GM18499 (cell line): ENCODE results near the gene PARP9.
"Not testable (repeated sequence)": the region's sequence is repeated elsewhere in the genome, so short reads cannot be mapped to it uniquely, and the experiment has no call there.

Experiments used
- ATAC-seq: cut with Tn5 transposase; IDR thresholded peaks from one replicate; pipeline ENCODE4 v1.9.1; 2021; ENCODE audit warnings: moderate number of reproducible peaks; ENCODE audit not compliant: insufficient read depth, unreplicated experiment

The PARP9 gene

DNA sequence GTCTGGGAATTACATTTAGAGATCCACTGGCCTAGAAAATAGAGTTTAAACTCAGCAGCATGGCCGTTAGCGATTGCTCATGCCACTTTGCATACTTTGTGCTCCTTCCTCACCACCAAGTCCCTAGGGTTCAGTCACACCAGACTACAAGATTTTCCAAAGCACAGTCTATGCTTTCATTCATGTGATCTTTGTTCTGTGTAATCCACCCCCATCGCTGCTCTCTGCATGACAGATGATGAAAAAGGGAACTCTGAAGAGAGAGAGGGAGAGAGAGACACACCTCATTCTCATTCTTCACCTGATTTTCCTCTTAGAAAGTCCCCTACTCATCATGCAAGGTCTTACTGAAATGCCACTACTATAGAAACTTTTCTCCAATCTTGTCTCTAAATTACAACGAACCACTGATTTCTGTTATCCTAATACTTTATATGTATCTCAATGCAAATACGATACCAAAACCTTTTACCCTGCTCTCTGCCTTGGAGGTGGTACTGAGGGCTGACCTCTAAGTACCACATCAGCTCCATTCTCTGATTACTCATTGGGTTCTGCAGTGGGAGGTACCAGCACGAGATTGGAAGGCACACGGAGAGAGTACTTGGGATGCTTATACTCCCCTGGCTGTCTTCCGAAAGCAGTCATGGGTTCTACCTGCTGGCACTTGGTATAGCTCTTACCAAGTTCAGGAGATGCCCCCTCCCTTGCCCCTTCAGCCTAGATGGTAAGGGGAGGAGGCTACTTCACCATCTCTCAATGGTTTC, 12.3 kb upstream of the PARP9 start:
- peak; percentile 67 for ATAC-seq

DNA sequence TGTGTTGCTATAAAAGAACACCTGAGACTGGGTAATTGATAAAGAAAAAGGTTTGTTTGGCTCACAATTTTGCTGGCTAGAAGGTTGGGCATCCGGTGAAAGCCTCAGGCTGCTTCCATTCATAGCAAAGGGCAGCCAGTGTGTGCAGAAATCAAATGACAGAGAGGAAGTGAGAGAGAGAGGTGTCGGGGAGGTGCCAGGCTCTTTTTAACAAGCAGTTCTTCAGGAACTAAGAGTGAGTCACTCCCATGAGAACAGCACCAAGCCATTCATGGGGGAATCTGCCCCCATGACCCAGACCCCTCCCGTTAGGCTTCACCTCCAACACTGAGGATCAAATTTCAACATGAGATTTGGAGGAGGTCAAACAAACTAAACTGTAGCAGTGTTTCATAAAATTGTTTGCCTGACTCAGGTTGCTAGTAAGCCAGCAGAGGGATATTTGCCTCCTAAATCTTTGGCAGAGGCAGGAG, 8.9 kb upstream of the PARP9 start:
- no peak for ATAC-seq

DNA sequence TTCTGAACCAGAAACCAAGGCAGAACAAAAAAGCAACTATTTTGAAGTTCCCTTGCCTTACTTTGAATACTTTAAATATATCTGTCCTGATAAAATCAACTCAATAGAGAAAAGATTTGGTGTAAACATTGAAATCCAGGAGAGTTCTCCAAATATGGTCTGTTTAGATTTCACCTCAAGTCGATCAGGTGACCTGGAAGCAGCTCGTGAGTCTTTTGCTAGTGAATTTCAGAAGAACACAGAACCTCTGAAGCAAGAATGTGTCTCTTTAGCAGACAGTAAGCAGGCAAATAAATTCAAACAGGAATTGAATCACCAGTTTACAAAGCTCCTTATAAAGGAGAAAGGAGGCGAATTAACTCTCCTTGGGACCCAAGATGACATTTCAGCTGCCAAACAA, 4.7 kb upstream of the PARP9 start:
- no peak for ATAC-seq

DNA sequence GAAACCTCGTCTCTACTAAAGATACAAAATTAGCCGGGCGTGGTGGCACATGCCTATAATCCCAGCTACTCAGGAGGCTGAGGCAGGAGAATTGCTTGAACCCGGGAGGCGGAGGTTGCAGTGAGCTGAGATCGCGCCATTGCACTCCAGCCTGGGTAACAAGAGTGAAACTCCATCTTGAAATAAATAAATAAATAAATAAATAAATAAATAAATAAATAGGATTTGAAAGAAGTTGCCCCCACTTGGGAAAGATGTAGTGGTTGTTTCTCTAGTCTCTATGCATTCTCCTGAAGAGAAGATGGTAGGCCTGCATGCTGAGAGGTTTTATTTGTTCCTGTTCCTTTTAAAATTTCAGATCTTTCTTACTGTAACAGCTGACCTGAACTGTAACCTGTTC, 4.0 kb upstream of the PARP9 start:
- not testable (repeated sequence) for ATAC-seq

DNA sequence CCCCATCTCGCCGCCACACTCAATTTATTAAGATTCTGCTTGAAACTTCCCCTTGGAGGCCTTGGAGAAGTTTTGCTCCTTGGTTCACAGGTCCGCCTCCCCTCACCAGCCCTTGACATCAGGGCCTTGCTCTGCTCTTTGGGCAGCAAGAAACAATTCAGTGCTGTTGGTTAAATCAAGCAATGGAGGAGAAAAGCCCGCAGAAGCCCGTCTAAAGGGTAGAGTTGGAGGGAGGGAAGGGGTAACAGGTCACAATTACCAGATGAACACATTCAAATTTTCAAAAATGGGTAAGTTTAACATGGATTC, 429 bp downstream of the PARP9 start:
- ATAC-seq: no peak

DNA sequence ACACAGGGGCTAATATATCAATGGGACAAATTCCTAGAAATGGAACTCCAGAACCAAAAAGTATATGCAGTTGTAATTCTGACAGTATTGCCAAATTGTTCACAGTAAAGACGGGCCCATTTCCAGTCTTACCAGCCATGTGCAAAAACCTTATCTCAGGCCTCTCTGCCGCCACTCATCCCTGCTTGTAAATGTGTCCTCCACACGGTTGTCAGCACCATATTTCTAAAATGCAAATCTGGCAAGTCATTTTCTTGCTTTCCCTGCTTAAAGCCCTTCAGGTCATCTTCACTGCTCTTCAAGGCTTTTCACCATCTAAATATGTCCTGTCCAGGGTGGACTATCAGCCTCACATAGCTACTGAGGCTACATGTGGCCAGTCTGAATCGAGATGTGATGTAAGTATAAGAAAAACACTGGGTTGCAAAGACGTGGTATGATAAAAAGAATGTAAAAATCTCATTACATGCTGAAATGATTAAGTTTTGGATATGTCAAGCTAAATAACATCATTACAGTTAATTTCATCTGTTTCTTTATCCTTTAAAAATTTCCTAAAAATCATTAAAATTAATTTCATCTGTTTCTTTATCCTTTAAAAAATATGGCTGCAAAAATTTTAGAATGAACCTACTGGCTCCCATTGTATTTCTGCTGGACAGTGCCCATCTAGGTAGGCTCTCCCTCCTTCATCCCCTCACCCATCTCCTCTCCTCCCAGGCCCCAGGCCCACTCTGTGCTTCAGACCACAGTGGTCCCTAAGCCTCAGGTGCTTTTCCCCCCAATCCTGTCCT, 980 bp downstream of the PARP9 start:
- ATAC-seq: no peak

DNA sequence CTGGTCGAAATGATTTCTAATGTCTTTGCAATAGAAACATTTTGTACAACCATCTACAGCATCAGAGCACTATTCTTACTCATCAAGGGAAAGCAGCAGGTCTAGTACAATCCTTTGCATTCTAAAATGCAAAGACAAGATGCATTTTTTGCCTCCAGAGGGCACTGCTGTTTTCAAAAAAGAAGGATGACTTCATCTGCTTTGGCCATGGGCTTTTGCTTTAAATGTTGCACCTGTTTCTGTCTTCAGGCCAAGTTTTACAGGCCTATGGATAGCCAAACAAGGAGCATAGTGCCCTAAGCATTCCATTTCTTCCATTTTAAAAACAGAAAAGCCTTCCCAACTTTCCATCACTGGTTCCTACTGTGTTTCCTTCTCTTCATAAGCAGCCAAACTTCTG, 3.4 kb downstream of the PARP9 start:
- ATAC-seq: no peak

DNA sequence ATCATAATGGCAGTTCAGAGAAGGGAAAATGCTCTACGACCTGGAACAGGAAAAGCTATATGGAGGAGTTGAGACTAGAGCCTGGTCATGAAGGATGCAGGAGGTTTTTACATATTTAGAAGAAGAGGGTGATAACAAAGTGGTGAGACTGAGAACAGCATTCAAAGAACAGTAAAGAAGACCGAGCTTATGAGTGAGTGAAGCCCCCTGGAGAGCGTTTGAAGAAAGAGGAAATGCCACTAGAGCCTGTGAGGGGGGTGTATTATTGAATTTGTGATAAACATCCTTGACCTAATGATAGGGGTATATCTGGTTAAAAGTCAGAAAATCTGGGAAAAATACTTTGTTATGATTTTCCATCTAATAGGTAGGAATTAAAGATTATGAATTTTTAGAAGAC, 4.2 kb downstream of the PARP9 start:
- no peak for ATAC-seq

DNA sequence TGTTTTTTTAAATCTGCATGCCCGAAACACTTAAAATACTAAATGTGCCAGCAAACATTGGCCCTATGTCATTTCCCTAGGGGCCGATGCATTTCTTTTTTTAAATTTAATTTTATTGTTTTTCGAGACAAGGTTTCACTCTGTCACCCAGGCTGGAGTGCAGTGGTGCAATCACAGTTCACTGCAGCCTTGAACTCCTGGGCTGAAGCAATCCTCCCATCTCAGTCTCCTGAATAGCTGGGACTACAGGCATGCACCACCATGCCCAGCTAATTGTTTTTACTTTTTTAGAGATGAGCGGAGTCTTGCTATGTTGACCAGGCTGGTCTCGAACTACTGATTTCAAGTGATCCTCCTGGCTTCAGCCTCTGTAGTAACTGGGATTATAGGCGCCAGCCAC, 5.5 kb downstream of the PARP9 start:
- no peak for ATAC-seq

DNA sequence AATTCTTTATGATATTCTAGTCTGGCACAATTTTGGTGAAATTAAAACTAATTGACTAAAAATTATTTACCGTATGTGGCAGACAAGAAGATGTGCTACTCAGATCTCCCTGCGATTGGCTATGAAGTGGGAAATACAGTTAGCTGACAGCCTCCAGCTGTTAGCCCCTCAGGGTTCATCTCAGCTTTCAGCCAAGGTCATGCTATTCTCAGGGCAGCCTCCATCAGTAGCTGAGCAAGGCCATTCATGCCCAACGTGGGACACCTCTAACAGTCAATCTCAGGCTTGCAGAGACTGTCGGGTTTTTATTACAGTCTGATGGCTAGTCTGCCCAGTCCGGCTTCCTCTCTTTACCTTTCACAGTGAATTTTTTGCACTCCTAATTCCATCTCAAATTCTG, 6.7 kb downstream of the PARP9 start:
- no peak for ATAC-seq

DNA sequence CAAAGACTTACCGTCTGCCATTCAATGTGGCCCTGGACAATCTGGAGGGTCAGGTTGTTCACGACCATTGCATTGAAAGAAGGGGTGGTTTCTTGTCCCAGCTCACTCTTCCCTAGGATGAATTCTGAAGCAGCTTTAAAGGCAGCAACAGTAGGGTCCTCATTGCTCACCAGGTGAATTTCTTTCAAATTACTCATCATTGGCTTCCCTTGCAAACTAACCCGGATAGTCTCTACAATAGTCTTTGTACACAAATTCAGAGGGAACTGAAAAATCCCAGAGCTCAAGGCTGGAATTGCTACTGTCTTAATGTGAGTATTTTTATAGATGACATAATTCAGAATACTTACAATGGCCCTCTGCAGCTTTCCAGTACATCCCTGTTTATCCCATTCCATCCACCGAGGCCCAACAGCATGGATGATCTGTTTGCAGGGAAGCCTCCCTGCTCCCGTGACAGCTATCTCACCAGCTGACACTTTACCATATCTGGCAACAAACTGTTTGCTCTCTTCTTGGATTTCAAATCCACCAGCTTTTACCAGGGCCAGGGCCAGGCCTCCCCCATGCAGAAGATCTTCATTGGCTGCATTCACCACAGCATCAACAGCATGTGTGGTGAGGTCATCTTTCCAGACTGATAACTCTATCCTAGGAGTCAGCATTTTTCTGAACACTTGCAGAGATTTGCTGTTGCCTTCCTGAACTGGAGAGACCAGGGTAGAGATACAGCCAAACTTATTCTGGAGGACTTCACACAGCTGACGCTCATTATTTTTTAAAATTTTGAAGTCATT, 8.6 kb downstream of the PARP9 start:
- ATAC-seq: no peak

DNA sequence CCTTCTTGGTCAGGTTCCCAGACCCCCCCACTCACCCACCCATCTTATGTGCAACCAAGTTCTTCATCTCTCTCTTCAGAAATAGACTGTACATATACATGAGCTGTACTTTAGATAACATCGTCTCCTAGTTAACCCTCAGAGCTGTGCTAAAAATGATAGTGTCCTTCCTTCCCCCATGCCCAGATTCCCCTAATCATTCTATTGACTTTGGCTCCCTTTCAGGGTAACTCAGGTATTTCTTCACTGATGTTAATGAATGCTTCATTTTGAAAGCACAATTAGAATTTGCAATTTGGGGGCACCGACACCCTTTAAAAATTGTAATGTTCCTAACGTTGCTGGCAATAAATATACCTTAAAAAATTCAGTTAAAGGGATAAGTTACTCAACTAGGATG, 10.9 kb downstream of the PARP9 start:
- no peak for ATAC-seq

DNA sequence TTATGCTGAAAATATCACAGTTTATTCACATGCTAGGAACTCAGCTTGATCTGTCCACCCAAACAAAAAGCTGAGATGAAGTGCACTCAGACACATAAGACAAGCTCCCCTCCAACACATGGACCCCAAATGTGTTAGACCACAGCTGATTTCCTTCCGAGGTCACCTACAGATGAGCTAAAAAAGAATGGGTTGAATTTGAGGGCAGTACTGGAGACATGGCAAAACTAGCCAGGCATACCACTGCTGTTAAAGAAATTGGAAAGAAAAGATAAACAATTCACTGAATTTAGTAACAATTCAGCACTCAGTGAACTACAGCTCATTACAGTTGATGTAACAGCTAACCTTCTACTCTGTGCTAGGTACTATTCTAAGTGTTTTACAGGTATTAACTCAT, 15.5 kb downstream of the PARP9 start:
- ATAC-seq: no peak

DNA sequence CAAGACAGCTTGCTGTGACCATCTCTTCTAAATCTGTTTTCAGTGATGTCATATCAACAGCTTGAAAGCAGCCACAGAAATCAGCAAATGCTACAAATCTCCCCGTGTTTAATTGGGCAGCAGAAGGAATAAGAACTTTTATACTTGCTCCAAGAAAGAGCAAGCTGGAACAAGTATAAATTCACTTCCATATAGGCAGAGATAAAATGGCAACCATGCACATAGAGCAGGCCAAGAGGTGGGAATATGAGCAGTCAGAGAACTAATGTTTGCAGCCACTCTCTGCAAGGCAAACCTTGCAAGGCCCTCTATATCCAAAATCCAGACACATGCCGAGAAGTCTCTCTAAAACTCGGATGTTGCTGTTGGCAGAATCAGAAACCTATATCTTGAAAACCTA, 16.0 kb downstream of the PARP9 start:
- no peak for ATAC-seq

DNA sequence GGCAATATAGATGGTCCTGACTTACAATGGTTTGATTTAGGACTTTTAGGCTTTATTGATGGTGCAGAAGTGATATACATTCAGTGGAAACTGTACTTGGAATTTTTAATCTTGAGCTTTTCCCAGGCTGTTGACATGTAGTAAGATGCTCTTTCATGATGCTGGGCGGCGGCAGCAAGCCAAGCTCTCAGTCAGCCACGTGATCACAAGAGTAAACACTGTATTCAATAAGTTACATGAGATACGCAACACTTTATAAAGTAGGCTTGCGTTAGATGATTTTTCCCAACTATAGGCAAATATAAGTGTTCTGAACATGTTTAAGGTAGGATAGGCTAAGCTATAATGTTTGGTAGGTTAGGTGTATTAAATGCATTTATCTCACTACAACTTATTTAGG, 17.9 kb downstream of the PARP9 start:
- ATAC-seq: no peak

DNA sequence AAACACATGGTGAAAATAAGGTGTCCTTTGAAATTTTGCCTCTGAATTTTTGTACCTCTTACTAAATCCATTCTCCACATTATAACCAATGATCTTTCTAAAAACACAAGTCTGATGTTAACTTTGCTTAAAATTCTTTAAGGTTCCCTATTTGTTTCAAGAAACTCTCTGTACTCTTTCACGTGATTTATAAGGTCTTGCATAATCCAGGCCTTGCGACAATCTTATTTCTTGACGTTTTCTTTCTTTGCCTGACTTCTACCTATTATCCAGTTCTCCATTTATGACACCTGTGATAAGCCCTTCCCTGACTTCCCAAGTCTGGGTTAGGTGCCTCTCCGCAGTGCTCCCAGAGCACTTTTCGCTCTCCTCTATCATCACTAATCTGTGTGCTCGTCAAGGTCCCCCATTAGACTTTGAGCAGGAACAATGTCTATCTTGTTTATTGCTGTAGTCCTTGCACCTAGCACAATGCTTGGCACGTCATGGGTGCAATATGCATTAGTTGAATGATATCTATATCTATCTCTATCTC, 25.1 kb downstream of the PARP9 start:
- no peak for ATAC-seq

DNA sequence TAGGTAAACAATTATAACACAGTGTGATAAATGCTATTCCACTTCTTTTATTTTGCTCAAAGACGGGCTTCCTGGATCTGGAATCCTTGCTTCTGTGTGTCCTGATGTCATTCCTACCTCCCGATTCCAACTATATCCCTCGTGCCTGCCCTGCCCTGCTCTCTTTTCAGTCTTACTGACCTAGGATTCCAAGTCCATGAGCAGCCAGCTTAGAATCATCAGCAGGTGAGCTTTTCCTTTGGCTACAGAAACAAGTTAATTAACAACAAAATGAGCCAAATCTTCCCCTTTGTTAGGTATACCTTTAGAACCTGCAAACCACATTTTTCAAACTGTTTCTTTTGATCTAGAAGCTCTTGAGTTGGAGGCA, 27.5 kb downstream of the PARP9 start:
- ATAC-seq: no peak

DNA sequence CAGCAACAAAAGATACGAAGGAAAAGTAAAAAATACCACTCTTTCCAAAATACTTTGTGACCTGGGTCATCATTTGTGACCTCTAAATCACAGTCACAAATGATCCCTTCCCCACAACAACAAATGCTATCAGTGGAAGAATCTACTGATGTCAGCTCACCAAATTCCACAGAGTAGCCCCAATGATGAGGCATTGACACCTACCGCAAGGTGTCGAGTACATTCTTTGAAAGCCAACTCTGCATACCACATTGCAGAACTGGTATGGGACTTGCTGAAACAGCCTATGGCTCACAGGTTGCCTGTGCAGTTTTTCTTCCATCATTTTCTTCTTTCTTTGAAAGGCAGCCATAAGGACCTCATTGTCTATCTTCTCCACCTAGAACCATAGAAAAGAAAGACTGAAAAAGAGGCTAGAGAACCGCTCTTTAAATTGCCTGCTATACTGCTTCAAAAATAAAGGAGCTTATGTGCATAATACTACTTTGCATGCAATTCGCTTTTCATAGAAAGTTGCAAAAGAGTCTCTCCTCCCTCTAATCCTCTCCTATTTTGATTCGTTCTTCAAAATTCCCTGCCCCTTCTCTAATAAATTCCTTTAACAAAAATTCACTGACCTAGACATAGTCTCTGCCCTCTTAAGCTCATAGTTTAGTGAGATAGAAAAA, 28.0 kb downstream of the PARP9 start:
- no peak for ATAC-seq

DNA sequence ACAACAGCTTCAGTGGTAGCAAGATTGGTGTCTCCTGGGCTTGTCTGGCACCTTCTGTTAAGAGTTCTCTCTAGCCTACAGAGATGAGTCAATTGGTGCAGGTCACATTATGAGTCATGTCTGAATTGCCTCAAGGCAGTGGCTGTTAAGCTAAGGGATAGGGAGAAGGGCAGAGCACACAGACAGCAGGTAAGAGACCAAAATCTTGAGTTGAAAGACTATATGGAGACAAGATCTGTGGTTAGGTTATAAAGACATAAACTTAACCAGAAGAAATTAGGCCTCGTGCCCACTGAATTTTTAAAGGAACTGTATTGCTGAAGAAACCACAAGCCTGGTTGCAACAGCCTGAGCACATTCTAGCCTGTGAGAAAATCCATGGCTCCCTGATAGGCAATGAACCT, 30.2 kb downstream of the PARP9 start:
- peak; percentile 99 for ATAC-seq

DNA sequence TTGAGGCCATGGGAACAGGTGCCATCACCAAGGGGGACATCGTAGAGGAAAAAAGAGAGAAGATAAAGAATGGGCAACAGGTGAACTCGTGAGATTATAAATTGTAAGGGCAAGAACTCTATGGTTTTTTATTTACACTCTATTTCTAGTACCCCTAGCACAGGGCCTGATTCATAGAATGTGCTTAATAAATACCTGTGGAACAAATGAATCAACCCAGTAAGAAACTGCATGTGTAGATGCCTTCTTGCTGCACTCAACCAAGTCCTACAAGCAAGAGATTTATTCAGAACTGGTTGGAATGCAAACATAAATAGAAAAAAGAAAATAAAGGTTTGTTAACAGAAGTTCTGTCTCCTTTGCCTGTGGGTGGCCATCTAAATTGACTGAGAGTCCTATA, 30.6 kb downstream of the PARP9 start:
- ATAC-seq: no peak
